ENCODE data around the gene PNPLA2.

The PNPLA2 gene

DNA sequence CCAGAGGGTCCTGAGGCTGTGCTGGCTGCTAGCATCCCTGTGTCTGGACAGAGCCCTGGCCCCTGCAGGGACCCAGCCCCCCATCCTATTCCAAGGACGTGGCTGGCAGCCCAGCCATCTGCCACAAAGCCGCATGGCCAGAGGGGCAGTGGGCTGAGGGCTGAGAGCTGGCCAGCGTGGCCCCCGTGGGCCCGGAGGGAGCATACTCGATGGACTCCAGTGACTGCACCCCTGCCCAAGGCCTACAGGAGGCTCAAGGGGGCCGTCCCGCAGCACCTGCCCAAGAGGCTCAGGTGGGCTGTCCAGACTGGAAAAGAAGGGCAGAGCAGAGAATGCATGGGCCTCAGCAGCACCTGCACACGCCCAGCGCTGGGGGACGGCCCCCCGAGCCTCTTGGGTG is 37.1 kb downstream of the PNPLA2 start:
- in situ Hi-C loops (cut with HindIII; ENCODE audit: low sequenced_read_pairs), result no loop called here

DNA sequence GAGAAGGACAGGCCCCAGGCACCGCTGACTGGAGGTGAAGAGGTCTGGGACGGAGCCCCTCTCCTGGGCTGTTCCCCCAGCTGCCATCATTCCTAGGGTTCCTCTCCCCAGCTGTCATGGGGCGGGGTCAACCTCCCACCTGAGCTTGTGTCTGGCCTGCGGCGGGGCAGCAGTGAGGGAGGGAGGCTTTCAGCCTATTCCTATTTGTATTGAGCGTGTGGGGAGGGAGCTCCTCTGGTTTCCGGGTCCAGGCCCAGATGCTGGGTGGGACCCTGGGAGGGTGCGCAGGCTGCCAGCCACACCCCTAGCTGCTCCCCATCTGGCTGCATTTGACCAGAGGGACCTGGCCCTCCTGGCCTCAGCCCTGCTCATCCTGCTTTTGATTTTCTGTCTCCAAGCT is 37.7 kb downstream of the PNPLA2 start:
- in situ Hi-C loops (cut with HindIII; ENCODE audit: low sequenced_read_pairs), result no loop called here

DNA sequence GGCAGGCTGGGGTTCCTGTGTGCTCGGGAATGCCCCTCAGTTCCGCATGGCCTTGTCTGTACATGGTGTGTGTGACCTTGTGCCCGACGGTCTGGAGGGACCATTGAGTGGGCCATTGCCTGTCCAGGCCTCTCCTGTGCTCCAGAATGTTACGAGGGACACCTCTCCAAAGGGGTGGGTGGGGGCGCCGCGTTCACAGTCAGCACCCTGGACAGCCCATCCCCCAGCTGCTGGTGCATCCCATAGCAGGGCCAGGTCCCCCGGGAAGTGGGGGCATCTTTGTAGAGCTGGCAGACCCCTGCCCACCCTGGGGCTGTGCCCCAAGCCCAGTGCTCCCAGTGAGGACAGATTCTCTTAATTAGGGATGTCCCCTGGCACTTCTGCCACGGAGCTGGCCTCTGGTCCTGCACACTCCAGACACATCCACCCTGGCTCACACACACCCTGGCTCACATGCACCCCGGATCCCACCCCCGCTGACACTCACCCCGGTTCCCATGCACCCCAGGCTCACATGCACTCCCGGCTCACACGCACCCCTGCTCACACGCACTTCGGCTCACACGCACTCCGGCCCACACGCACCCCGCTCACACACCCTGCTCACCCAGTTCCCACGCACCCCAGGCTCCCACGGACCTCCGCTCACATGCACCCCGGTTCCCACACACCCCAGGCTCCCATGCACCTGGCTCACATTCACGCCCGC is 39.5 kb downstream of the PNPLA2 start:
- in situ Hi-C loops (cut with HindIII; ENCODE audit: low sequenced_read_pairs), result no loop called here

DNA sequence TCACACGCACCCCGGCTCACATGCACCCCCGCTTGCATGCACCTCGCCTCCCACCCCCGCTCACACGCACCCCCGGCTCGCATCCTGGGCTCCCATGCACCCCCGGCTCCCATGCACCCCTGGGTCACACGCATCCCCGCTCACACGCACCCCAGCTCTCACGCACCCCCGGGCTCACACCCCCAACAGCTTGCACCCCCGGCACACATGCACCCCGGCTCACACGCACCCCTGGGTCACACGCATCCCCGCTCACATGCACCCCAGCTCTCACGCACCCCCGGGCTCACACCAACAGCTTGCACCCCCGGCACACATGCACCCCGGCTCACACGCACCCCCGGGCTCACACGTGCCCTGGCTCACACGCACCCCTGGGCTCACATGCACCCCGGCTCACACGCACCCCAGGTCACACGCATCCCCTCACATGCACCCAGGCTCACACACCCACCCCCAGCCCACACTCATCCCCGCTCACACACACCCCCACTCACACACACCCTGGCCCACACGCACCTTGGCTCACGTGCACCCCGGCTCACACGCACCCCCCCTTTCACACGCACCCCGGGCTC is 40.1 kb downstream of the PNPLA2 start:
- in situ Hi-C loops (cut with HindIII; ENCODE audit: low sequenced_read_pairs), result no loop called here

DNA sequence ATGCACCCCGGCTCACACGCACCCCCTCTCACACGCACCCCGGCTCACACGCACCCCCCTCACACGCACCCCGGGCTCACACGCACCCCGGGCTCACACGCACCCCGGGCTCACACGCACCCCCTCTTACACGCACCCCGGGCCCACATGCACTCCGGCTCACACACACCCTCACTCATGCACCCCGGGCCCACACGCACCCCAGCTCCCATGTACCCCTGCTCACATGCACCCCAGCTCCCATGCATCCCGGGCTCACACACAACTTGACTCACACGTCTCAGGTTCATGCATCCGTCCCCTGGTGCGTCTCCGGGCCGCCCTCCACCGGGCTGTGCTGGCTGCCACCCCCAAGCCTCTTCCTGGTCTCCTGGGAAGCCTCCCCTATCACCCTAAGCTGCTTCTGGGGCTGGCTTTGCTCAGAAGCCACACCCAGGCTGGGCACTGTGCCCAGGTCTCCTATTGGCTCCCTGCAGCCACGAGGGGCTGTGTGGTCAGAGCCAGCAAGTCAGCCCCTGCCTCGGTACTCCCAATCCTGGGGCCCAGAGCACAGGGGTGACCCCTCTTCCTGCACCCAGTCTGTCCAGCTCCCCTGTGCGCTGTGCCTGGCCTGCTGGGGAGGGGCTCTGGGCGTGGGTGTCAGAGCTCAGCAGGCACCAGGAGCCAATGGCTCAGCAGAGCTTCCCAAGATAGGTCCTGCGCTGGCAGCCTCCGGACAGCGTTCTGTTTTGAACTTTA is 40.8 kb downstream of the PNPLA2 start:
- in situ Hi-C loops (cut with HindIII; ENCODE audit: low sequenced_read_pairs), result no loop called here

DNA sequence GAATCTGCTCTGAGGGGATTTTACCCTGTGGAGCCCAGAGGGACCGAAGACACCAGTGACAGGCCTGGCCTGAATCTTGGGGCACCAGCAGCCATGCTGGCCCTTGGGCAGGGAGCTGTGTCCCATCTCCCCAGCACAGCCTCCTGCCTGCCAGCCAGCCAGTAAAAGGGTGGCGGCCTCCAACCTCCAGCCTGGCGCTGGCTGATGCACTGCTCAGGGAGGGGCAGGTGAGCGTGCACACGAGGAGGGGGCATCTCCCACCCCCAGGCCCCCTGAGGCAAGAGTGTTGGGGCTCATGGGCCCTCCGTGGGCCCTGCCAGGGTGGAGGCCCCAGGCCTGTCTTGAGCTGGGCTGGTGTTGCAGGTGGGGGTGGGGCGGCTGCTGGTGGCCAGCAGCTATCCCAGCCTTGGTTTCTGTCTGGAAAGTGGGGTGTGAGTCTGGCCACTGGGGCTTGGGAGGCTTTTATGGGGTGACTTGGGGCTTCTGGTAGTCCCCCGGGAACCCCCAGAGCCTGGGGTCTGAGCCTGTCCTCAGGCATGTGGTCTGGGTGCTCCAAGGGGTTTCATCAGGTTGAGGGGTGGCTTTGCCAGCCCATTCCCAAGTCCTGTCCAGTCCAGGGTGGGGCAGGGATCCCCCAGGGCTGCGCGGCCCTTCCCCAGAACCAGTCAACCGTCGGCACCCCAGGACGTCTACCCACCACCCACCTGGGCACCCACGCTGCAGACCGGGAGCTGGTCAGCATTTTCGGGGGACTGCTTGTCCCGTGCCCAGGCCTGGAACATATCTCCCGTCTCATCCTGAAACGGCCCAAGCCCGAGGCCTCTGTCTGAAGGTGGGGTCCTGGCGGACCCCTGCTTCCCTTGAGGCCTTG is 41.8 kb downstream of the PNPLA2 start:
- in situ Hi-C loops (cut with HindIII; ENCODE audit: low sequenced_read_pairs), result no loop called here

DNA sequence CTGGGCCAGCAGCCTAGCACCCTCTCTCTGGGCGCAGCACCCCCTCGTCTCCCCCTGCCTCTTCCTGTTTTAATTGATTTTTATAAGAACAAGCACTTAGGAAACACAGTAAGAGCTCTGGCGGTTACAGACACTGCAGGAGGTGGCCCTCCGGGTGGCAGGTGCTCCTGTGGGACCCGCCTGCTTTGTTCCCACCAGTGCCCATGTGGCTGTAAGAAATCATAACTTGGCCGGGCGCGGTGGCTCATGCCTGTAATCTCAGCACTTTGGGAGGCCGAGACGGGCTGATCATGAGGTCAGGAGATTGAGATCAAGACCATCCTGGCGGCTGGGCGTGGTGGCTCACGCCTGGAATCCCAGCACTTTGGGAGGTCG is 42.4 kb downstream of the PNPLA2 start:
- in situ Hi-C loops (cut with HindIII; ENCODE audit: low sequenced_read_pairs), result no loop called here

DNA sequence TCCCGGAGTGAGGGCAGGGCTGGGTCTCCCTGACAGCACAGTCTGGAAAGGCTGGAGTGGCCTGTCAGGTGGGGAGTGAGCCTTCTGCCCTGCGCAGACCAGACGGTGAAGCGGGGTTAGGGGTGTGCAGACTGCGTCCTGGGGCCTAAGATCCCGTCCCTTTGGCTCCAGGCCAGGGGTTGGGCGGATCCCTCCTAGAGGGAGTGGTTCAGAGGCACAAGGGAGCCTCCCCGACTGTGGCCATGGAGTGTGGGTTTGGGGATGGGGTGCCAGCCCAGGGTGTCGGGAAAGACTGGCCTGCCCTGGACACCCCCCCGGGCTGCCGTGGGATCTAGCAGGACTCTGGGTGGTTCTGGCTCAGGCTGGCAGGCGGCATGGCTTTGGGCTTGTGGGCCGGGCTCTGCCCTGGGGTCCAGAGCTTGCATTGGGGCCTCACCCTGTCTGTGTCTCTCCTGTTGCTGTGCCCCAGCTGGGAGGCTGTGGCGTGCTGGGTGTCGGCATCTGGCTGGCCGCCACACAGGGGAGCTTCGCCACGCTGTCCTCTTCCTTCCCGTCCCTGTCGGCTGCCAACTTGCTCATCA is 43.5 kb downstream of the PNPLA2 start:
- in situ Hi-C loops (cut with HindIII; ENCODE audit: low sequenced_read_pairs), result no loop called here

DNA sequence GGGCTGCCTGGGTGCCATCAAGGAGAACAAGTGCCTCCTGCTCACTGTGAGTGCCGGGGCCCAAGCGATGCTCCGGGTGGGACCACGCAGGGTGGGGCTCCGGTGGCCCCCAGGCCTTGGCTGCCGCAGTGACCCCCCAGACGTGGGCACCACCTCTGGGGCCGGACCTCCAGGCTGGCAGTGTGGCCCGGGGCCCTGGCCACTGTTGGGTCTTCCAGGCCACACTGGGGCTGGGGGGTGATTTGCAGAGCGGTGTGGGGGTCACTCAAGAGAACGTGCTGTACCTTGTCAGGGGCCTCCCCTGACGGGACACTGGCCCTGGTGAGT is 43.9 kb downstream of the PNPLA2 start:
- in situ Hi-C loops (cut with HindIII; ENCODE audit: low sequenced_read_pairs), result no loop called here

DNA sequence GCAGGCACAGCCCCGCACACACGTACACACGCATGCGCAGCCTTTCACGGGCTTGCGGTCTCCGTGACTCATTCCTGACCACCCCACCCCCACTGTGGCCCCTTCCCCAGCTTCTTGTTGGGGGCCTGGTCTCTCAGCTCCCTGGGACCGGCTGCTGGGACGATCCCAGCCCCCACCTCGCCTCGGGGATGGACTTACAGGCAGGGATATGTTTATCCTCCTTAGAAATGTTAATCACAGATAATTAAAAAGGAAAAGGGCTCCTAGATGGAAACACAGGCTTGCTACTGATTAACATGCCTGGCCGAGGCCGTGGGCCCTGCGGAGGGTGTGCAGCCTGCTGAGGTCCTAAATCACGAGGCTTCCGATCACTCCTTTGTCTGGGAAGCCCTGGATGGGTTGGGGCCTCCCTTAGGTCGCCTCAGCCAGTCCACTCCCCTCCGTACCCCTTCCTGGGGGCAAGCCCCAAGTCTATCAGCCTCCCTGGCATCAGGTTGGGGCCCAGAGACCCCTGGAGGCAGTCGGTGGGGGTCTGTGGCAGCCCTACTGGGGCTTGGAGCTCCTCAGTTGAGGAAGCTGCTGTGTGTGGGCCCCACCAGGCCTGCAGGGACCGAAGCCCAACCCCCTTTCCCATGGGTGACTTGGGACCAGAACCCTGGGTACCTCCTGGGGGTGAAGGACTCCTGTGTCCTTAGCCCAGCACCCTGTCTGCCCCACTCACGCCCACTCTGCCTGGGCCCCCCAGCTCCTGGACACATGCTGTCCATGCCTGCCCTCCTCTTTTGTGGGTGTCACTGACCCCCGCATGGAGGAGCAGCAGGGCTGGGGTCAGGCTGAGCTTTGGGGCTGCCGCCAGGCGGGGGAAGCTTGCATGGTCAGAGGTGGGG is 44.6 kb downstream of the PNPLA2 start:
- in situ Hi-C loops (cut with HindIII; ENCODE audit: low sequenced_read_pairs), result no loop called here

DNA sequence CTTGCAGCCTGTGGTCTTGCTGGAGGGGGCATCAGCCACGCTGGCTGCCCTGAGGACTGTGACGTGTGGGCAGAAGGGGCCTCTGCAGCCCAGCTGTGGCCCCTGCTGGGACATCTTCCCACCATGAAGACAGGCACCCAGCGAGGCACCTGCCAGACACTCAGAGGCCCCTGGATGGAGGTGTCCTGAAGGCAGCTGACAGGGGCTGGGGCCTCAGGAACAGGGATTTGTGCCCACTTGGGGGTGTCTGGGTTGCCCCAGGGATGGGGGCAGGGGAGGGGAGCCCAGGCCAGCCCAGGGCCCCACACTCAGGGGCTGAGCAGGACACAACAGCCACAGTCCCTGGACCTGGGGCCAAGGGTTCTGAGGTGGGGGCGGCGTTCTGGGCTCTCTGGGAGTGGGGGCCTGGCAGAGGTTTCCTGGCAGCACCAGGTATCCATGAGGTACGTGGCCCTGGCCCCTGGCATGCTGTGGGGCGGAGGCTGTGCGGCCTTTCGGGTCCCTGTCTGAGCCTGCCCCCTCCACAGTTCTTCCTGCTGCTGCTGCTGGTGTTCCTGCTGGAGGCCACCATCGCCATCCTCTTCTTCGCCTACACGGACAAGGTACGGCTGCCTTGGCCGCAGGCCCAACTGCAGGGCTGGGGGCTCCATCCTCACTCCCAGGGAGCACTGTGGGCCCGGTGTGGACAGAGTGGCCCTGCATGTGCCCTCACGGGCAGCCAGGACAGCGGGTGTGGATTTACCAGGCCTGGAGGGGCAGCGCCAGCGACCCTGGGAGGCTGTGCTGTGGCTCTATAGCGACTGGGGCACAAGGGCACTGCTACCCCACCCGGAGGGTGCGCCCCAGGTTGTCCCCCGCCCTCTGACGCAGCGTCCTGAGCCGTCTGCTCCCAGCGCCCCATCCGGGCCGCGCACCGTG is 45.5 kb downstream of the PNPLA2 start:
- in situ Hi-C loops (cut with HindIII; ENCODE audit: low sequenced_read_pairs), result no loop called here

DNA sequence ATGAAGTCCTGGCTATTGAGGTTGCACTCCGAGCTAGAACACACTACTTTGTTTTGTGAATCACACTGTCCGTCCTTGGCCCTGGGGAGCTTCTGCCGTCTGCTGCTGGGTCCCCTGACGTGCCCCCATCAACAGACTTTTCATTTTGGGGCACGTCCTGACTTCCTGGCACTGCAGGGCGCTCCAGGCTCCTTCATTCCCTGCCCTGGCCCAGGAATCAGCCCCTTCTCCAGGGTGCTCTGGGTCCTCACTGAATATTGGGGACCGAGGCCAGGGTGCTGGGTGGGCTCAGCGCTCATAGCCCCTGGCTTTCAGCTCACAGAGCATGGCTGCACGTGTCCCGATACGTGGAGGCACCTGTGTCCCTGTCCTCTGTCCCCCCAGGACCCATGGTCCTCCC is 46.2 kb downstream of the PNPLA2 start:
- in situ Hi-C loops (cut with HindIII; ENCODE audit: low sequenced_read_pairs), result no loop called here

DNA sequence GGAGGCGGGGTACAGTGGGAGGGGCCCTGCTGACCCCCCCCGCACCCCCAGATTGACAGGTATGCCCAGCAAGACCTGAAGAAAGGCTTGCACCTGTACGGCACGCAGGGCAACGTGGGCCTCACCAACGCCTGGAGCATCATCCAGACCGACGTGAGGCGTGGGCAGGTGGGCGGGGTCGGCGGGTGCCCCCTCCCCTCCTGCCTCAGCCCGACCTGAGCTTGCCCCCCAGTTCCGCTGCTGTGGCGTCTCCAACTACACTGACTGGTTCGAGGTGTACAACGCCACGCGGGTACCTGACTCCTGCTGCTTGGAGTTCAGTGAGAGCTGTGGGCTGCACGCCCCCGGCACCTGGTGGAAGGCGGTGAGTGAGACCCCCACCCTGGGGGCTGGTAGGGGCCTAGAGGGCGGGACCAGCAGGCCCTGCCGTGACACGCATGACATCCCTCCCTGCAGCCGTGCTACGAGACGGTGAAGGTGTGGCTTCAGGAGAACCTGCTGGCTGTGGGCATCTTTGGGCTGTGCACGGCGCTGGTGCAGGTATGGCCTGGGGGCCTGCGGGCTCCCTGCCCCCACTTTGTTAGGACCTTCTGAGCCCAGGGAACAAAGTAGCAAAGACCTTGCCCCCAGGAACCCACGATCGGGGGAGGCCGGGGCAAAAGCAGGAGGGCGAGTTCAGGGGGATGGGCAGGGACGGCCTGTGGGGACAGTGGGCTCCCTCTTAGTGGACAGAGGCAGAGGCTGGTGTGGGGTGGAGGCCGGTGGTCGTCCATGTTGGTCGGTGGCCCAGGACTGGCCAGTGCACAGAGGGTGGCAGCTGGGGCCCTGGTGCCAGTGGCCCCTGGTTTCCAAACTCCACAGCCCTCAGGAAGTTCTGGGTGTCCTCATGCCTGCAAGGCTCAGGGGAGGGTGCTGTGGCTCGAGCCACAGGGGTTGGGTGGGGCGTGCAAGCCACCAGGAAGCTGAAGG is 47.0 kb downstream of the PNPLA2 start:
- in situ Hi-C loops (cut with HindIII; ENCODE audit: low sequenced_read_pairs), result no loop called here

DNA sequence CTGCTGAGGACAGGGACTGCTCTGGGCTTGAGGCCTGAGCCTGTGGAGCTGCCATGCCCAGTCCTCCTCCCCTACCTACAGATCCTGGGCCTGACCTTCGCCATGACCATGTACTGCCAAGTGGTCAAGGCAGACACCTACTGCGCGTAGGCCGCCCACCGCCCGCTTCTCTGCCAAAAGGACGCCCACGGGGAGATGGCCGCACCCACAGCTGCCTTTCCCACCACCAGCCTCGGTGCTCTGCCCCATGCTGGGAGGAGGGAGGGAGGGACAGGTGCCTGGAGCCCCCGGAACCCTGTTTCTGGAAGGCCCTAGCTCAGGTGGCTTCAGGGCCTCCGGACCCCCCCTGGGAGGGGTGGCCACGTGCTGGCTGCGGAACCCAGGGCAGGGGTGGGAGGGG is 47.8 kb downstream of the PNPLA2 start:
- in situ Hi-C loops (cut with HindIII; ENCODE audit: low sequenced_read_pairs), result no loop called here

DNA sequence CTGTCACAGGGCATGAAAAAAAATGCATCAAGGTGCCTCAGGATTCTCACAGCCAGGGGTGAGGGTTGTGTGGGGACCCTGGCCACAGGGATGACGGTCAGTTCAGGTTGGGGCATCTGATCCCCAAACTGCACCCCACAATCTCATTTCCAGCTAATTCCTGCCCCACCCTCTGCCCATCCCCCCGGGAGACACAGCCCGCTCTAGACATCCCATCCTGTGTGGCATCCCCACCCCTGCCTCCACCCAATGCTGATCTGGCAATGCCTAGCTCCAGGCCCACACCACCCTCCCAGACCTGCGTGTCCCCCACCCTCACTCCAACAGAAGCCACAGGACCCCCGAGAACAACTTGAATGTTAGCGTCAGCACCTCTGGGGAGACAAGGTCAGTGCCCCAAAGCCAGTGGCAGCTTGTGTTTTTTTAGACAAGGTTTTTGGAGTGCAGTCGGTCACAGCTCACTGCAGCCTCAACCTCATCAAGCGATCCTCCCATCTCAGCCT is 49.2 kb downstream of the PNPLA2 start:
- in situ Hi-C loops (cut with HindIII; ENCODE audit: low sequenced_read_pairs), result no loop called here

DNA sequence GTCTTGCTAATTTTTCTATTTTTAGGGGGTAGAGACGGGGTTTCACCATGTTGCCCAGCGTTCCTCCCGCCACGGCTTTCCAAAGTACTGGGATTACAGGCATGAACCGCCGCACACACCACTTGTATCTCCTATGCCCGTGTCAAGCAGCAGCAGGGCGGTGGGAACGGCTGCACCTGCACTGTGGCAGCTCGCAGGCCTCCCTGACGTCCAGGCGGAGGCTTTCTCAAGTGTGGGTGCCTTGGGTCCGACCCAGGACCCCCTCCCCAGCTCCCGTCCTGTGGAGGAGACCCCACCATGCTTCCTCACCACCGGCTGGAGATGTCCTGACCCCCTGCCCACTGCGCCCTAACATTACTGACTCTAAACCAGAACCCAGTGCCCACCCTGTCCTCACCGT is 49.7 kb downstream of the PNPLA2 start:
- in situ Hi-C loops (cut with HindIII; ENCODE audit: low sequenced_read_pairs), result no loop called here

DNA sequence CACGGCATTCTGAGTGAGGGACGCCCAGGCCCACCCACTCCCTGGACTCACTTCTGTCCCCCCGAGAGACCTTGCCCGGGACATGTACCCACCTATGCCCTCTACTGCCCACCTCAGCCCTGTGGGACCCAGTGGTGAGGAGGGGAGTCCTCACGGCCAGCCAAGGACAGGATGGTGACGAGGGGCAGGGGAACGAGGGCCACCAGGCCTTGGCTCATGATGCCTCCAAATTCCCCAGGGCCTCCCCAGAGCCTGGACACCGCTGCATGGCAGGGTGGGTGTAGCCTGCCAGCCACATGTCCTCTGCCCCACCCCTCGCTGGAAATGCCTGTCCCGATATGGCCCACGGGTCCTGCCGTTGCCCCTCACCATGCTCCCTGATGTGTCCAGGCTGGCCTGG is 50.1 kb downstream of the PNPLA2 start:
- in situ Hi-C loops (cut with HindIII; ENCODE audit: low sequenced_read_pairs), result no loop called here

All from endothelial cell of hepatic sinusoid (primary cell).